Measurements from ENCODE around the gene RBM45.

Gene RBM45

GRCh38 chr2:178084273-178084672 lies 28.0 kb upstream of the RBM45 start:
- no peak for TF ChIP-seq CTCF (conservative IDR thresholded peaks at IDR 0.05; ENCODE audit: low read depth, low read length)
- no peak overlapping the region for H3K4me3 ChIP-seq (ENCODE audit: low read depth, low read length)
- DNase-seq (ENCODE audit: low read depth), result peak; percentile 2

GRCh38 chr2:178088774-178089270 lies 23.4 kb upstream of the RBM45 start:
- no peak for DNase-seq (ENCODE audit: low read depth)
- TF ChIP-seq CTCF (conservative IDR thresholded peaks at IDR 0.05; ENCODE audit: low read depth, low read length), result no peak
- H3K4me3 ChIP-seq (ENCODE audit: low read depth, low read length), result no peak overlapping the region

- no peak overlapping the region for H3K4me3 ChIP-seq (ENCODE audit: low read depth, low read length)
- no peak for TF ChIP-seq CTCF (conservative IDR thresholded peaks at IDR 0.05; ENCODE audit: low read depth, low read length)
- DNase-seq (ENCODE audit: low read depth), result no peak
Observed at GRCh38 chr2:178093471-178093870, 18.8 kb upstream of the RBM45 start.

DNA sequence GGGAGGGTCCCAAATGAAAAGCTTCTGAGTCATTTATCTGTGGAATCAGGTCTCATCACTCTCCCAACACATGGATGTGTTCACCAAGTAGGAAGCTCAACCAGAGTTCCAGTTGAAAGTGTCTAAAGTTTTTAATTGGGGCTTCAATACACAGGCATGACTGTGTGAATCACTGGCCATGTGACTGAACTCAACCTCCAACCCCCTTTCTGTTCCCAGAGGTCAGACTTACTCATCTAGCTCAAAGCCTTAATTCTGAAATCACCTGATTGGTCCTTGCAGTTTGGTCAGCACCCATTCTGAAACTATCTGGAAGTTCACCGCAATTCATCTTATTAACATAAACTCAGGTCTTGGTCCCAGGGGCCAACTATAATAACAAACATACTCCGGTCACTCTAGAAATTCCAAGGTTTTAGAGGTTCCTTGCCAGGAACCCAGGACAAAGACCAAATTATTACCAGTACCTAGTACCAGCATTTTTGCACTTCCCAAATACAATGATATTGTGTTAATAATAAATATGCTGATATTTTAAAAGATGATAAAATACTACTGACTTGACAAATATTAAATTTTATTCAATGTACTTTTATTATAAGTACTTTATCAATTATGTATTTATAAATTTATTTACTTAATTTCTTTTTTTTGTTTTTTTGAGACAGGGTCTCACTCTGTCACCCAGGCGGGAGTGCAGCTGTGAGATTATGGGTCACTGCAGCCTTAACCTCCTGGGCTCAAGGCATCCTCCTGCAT lies 10.7 kb upstream of the RBM45 start:
- peak; percentile 10 for DNase-seq (ENCODE audit: low read depth)
- no peak overlapping the region for H3K4me3 ChIP-seq (ENCODE audit: low read depth, low read length)
- no peak for TF ChIP-seq CTCF (conservative IDR thresholded peaks at IDR 0.05; ENCODE audit: low read depth, low read length)

- H3K4me3 ChIP-seq (ENCODE audit: low read depth, low read length), result no peak overlapping the region
- DNase-seq (ENCODE audit: low read depth), result no peak
- no peak for TF ChIP-seq CTCF (conservative IDR thresholded peaks at IDR 0.05; ENCODE audit: low read depth, low read length)
Observed at GRCh38 chr2:178105566-178105965, 6.7 kb upstream of the RBM45 start.

GRCh38 chr2:178106053-178106452 lies 6.2 kb upstream of the RBM45 start:
- no peak for TF ChIP-seq CTCF (conservative IDR thresholded peaks at IDR 0.05; ENCODE audit: low read depth, low read length)
- no peak overlapping the region for H3K4me3 ChIP-seq (ENCODE audit: low read depth, low read length)

DNA sequence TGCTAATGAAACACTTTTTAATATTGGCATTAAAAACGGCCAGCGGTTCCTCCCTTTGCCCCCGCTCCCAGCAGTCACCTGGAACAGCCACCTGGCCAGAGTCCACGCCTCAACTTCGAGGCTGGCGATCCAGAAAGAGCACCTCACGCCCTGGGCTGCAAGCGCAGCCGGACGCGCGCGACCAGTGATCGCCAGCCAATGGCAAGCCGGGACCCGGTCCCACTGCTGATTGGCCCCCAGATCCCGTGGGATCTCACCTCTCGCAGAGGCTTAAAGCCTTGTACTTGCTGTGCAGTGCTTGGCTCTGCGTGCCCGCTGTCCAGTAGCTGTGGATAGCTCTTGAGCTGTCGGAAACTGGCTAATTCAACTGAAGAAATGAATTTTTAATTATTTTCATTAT lies 4.1 kb upstream of the RBM45 start:
- no peak for TF ChIP-seq CTCF (conservative IDR thresholded peaks at IDR 0.05; ENCODE audit: low read depth, low read length)
- DNase-seq (ENCODE audit: low read depth), result no peak

More at GRCh38 chr2:178106053-178106452, 6.2 kb upstream of the RBM45 start:
- DNase-seq (ENCODE audit: low read depth), result no peak

More for the DNA sequence above, 4.1 kb upstream of the RBM45 start:
- H3K4me3 ChIP-seq (ENCODE audit: low read depth, low read length), result no peak overlapping the region
